ENCODE data around the gene ERCC4. TPM values are rescaled to one million over a fixed set of nuclear protein-coding genes. Genes with fewer than 3 reads are reported as not detected.

The ERCC4 gene
- total and polyA plus RNA-seq, 2 of the 8 experiments (the other 6 are each of a cell fraction or from before 2014, with no cell fraction given): 1.6 to 13.2 TPM

GRCh38 chr16:13915033-13915635 lies 4.8 kb upstream of the ERCC4 start (continued):
- TF ChIP-seq NANOG (IDR thresholded peaks at IDR 0.05; ENCODE audit: insufficient read depth, low read depth, low read length, poor library complexity, severe bottlenecking): no peak
- no peak for TF ChIP-seq SIN3A (conservative IDR thresholded peaks at IDR 0.05 in 1 of 2, IDR thresholded peaks at IDR 0.05 in 1 of 2; ENCODE audit: low read depth in 1 of 2, low read length in 2 of 2)
- TF ChIP-seq CBX8 (IDR thresholded peaks at IDR 0.05; ENCODE audit: borderline replicate concordance, low read depth, low read length): no peak
- TF ChIP-seq HDAC2 (IDR thresholded peaks at IDR 0.05; ENCODE audit: borderline replicate concordance in 1 of 2, low read depth in 2 of 2, low read length in 2 of 2): no peak
- no peak for TF ChIP-seq SP2 (IDR thresholded peaks at IDR 0.05; ENCODE audit: low read length)
